CD4-positive, alpha-beta T cell treated with Interferon gamma for 1 hour (primary cell): ENCODE measurements around the gene ATPAF1.

Experiments used
- DNase-seq: peaks from one replicate; pipeline ENCODE4 v3.0.0-alpha.2; 2020

The ATPAF1 gene

DNA sequence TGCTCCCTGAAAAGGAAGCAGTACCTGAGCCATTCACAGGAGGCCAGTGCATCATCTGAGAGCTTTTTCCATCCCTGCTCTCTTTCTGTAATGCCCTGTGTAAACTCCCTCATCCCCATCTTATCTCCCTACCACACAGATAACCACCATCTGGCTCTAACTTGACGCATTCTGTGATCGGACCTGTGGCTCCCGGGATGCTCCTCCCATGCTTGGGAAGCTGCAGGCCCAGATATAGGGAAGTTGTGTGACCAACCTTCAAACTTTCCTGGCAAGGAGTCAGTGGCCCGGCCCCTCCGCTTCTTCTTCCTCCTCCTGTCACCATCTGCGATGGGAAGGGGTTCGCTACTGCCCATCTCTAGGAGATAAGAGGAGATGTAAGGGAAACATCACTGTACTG is 85.2 kb downstream of the ATPAF1 start:
- no peak for DNase-seq
